ENCODE measurements around the gene PWWP3B.

Gene PWWP3B

DNA sequence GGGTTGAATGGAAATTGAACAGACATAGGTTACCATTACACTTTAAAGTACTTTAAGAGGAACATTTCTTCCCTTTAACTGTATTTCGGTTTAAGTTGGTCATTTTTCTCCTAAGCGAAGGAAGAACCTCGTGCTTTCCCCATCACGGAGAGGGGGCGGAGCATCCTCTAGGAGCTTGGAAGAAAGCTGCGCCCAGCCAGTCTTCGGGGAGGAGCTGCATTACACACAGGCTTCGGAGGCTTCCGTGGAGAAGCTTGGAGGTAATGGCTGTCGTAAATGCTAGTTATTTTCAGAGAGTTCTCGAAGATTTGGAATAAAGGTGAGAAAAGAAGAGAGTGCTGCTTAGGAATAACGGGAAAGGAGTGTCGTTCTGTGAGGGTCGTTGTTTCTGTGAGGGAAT is at the start of gene PWWP3B:
PWWP3B (plus strand) TSS at position 199 of the 400 bp plus-strand sequence. CDS start 37,128 bp downstream, outside the sequence.
- H3K4me3 ChIP-seq (ENCODE audit: control insufficient read depth, low read depth, low read length): no peak within 1 kb of the TSS
- peak; percentile 37 for DNase-seq (ENCODE audit: low read depth)
- TF ChIP-seq, protein P1, sequence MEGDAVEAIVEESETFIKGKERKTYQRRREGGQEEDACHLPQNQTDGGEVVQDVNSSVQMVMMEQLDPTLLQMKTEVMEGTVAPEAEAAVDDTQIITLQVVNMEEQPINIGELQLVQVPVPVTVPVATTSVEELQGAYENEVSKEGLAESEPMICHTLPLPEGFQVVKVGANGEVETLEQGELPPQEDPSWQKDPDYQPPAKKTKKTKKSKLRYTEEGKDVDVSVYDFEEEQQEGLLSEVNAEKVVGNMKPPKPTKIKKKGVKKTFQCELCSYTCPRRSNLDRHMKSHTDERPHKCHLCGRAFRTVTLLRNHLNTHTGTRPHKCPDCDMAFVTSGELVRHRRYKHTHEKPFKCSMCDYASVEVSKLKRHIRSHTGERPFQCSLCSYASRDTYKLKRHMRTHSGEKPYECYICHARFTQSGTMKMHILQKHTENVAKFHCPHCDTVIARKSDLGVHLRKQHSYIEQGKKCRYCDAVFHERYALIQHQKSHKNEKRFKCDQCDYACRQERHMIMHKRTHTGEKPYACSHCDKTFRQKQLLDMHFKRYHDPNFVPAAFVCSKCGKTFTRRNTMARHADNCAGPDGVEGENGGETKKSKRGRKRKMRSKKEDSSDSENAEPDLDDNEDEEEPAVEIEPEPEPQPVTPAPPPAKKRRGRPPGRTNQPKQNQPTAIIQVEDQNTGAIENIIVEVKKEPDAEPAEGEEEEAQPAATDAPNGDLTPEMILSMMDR (conservative IDR thresholded peaks at IDR 0.05; ENCODE audit: control insufficient read depth, insufficient read depth, low read depth, low read length): no peak

DNA sequence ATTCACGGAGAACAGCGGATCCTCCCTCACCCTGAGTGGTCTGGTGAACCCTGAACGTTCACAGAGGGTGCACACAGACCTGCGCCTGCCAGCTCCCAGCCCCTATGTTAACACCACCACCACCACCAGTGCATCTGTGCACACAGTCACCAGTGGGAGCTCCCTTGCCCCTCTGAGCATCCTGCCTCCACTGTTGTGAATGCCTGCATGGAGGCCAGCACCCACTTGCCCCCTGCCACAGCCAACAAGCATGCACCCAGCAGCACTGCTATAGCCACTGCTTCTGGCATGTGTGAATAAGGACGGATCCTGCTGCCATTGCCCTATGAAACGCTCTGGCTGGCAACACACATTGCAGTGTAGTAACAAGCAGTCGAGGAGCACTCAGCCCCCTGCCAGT is 29.1 kb upstream of the PWWP3B start:
- DNase-seq (ENCODE audit: low read depth): no peak
- no peak overlapping the region for H3K4me3 ChIP-seq (ENCODE audit: control insufficient read depth, low read depth, low read length)
- TF ChIP-seq, protein P1 (conservative IDR thresholded peaks at IDR 0.05; ENCODE audit: control insufficient read depth, insufficient read depth, low read depth, low read length): no peak

DNA sequence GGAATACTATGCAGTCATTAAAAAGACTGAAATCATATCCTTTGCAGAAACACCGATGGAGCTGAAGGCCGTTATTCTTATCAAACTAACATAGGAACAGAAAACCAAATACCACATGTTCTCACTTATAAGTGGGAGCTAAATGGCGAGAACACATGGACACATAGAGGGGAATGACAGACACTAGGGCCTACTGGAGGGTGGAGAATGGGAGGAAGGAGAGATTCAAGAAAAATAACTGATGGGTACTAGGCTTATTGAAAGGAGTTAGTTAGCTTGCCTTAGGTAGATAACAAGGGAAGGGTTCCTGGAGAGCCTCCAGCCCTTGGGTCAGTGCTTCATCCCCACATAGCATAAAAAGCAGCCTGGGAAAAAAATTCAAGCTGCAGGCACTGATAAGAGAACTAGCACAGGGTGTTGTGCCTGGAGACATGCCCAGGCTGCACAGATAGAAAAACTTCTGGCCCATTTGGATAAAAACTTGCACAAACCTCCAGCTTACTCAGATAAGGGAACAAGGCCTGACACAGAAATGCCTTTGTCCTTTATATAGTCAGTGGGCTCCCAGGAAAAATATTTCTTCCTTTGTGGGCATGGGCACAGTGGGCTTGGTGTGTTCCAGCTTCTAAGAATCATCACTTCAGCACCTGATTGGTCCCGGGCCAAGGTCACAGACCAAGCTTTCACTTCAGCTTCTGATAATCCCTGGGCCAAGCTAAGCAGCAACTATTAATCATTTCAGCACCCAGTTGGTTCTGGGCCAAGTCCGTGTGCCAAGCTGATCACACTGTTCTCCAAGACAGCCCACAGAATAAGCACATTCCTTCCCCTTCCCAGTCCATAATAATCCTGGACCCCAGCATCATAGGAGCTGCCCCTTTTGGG is 23.1 kb upstream of the PWWP3B start:
- no peak for DNase-seq (ENCODE audit: low read depth)
- TF ChIP-seq, protein P1 (conservative IDR thresholded peaks at IDR 0.05; ENCODE audit: control insufficient read depth, insufficient read depth, low read depth, low read length): no peak
- no peak overlapping the region for H3K4me3 ChIP-seq (ENCODE audit: control insufficient read depth, low read depth, low read length)

DNA sequence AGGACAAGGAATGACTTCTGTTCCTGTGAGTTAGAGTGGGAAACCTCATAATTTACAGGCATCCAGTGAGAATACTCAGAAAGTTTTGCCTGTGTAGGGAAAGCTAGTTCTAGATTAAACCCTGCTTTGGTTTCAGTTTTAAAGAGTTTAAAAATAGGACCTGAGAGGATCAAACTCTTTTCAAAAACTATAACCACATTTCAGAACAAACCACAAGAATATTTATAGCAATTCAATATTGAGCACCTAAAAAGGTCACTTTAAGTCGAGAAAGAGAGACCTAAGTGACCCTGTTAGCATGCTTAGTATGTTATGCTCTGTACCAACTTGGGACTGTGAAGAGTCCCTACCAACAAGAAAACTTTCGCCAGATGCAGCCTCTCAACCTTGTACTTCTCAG is 17.4 kb upstream of the PWWP3B start:
- no peak overlapping the region for H3K4me3 ChIP-seq (ENCODE audit: control insufficient read depth, low read depth, low read length)
- DNase-seq (ENCODE audit: low read depth): no peak
- TF ChIP-seq, protein P1 (conservative IDR thresholded peaks at IDR 0.05; ENCODE audit: control insufficient read depth, insufficient read depth, low read depth, low read length): no peak

DNA sequence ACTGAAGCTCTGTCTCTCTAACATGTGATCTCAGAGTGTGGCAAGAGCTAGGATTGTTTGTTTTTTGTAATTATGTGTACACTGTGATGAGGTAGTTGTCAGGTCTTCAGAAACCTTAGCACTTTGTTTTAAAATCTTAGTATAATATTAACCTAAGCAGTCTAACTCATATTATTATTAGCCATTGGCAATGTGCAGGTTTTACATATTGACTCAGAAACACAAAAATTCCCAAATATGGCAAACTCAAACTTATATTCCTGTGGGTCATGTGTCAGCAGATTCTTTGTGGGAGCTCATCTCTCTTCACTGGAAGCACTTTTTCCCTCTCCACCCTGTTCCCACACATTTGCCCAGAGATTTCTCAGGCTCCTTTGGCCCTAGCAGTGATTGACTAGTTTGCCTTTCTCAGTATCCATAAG is 8.2 kb upstream of the PWWP3B start:
- DNase-seq (ENCODE audit: low read depth): no peak
- H3K4me3 ChIP-seq (ENCODE audit: control insufficient read depth, low read depth, low read length): no peak overlapping the region
- TF ChIP-seq, protein P1 (conservative IDR thresholded peaks at IDR 0.05; ENCODE audit: control insufficient read depth, insufficient read depth, low read depth, low read length): no peak

DNA sequence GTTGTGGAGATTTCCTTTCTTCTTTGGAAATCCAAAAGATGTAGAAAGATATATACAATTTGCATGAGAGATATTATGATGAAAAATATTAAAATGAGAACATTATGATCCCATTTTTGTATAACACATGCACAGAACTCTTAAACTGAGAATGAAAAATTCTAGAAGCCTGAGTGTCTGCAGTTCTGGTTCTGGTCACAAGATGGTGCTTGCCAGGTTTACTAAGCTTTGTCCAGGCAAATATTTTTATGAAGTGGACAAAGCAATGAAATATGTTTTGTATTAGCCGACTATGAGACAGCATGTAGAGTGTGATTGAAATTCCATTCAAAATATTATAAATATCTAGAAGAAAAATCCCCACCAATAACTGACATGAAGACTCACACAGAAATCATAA is 2.2 kb downstream of the PWWP3B start:
- TF ChIP-seq, protein P1 (conservative IDR thresholded peaks at IDR 0.05; ENCODE audit: control insufficient read depth, insufficient read depth, low read depth, low read length): peak; percentile 59
- H3K4me3 ChIP-seq (ENCODE audit: control insufficient read depth, low read depth, low read length): no peak overlapping the region
- DNase-seq (ENCODE audit: low read depth): peak; percentile 22
